HCT116 (cell line): ENCODE results near the gene ENTPD7.

ENCODE experiments used
- EZH2 ChIP-seq: fragments of 200-600 bp; sonication (generic); IDR thresholded peaks from 2 replicates; pipeline ENCODE4 v1.6.1; 2017; ENCODE audit warnings: antibody characterized with exemption, mixed run types
- JUND ChIP-seq: IDR thresholded peaks from 2 replicates; pipeline ENCODE4 v1.6.1; 2012
- SRF ChIP-seq: IDR thresholded peaks from 2 replicates; pipeline ENCODE4 v1.6.1; 2012; ENCODE audit warnings: low read depth
- TF ChIP-seq, protein P1 (sequence below), 3 experiments: fragments of 200-600 bp in 1 of 3; sonication (generic) in 1 of 3; IDR thresholded peaks in 2 of 3; conservative IDR thresholded peaks in 1 of 3; 2 replicates each; pipeline ENCODE4 v1.5.1; 2012 to 2017; ENCODE audit warnings: low read depth in 2 of 3, low read length in 2 of 3, antibody characterized with exemption in 1 of 3, borderline replicate concordance in 1 of 3, control low read depth in 1 of 3, mild to moderate bottlenecking in 1 of 3, mixed read lengths in 1 of 3, mixed run types in 1 of 3, moderate library complexity in 1 of 3; ENCODE audit not compliant: insufficient read depth in 1 of 3

DNA sequence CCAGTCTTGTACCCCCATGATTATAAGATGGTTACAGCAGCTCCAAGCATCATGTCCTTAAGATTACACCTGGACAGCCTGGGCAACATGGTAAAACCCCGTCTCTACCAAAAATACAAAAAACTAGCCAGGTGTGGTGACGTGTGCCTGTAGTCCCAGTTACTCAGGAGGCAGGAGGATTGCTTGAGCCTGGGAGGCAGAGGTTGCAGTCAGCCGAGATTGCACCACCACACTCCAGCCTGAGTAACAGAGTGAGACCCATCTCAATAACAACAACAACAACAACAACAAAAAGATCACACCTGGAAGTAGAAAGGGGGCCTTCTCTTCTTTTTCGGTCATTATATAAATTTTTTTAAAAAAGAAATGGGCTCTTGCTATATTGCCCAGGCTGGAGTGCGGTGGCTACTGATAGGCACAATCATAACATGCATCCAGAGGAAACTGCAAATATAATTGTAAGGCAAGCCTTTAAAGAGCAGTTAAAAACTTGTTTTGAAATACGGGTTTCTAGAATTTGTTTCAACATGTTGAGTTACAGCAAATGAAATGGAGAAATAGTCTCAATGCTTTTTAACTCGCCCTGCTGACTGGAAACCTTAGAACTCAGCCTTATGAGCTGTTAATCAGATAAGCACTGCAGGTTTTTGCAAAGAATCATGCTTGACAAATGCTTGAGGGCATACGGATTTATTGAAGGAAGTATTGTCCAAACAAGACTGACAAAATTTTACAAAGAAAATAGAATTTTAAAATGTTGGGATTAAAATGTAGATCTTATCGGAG lies 4.7 kb upstream of the ENTPD7 start:
- TF ChIP-seq, protein P1, sequence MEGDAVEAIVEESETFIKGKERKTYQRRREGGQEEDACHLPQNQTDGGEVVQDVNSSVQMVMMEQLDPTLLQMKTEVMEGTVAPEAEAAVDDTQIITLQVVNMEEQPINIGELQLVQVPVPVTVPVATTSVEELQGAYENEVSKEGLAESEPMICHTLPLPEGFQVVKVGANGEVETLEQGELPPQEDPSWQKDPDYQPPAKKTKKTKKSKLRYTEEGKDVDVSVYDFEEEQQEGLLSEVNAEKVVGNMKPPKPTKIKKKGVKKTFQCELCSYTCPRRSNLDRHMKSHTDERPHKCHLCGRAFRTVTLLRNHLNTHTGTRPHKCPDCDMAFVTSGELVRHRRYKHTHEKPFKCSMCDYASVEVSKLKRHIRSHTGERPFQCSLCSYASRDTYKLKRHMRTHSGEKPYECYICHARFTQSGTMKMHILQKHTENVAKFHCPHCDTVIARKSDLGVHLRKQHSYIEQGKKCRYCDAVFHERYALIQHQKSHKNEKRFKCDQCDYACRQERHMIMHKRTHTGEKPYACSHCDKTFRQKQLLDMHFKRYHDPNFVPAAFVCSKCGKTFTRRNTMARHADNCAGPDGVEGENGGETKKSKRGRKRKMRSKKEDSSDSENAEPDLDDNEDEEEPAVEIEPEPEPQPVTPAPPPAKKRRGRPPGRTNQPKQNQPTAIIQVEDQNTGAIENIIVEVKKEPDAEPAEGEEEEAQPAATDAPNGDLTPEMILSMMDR (IDR thresholded peaks at IDR 0.05 in 2 of 3, conservative IDR thresholded peaks at IDR 0.05 in 1 of 3; ENCODE audit: borderline replicate concordance in 1 of 3, insufficient read depth in 1 of 3, low read depth in 2 of 3, low read length in 2 of 3), result no peak
- TF ChIP-seq EZH2 (no peak), SRF (no peak), JUND (no peak)
